ENCODE results near the gene KRTCAP2. TPM values are rescaled to one million over a fixed set of nuclear protein-coding genes. Genes with fewer than 3 reads are reported as not detected.

KRTCAP2 gene
- total RNA-seq, 6 experiments from 2014 or later, result 231 to 351 (median 285) TPM

GRCh38 chr1:155200920-155201319, 27.8 kb upstream of the KRTCAP2 start:
- peaks cover 9% of the 10 kb centered on the region for H3K4me1 Mint-ChIP-seq (ENCODE audit: low read depth)
- peaks cover 23% of the 10 kb centered on the region for H3K36me3 Mint-ChIP-seq (ENCODE audit: low read depth)
- H3K4me3 Mint-ChIP-seq, result no peak overlapping the region
- H3K9me3 Mint-ChIP-seq, result no peaks in the 10 kb centered on the region
- peaks cover 4% of the 10 kb centered on the region; the same call in 1 of the 2 replicates for H3K27me3 Mint-ChIP-seq (ENCODE audit: insufficient read depth)
- no peak for DNase-seq
- H3K27ac Mint-ChIP-seq, result no peak overlapping the region
- no peak for TF ChIP-seq CTCF (IDR thresholded peaks at IDR 0.05)

DNA sequence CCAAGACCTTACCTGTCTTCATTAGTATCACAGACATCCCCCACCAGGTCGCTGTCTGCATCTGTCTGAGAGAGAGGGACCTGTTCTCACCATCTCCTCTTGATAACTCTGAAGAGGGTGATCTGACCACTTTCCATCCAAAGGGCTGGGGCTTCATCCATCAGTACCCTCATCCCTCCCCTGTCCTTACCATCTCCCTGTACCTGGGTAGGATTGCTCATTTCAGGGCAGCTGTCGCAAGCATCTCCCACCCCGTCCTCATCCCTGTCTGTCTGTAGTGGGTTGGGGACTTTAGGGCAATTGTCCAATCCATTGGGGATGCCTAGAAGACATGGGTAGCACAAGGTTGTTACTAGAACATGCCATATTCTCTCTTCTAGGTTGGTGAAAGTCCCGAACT, 26.7 kb upstream of the KRTCAP2 start:
- peaks cover 23% of the 10 kb centered on the region for H3K36me3 Mint-ChIP-seq (ENCODE audit: low read depth)
- TF ChIP-seq CTCF (IDR thresholded peaks at IDR 0.05), result no peak
- DNase-seq, result no peak
- no peak overlapping the region for H3K4me3 Mint-ChIP-seq
- H3K27ac Mint-ChIP-seq, result no peak overlapping the region
- no peaks in the 10 kb centered on the region for H3K9me3 Mint-ChIP-seq
- H3K27me3 Mint-ChIP-seq (ENCODE audit: insufficient read depth), result peaks cover 4% of the 10 kb centered on the region; the same call in 1 of the 2 replicates
- H3K4me1 Mint-ChIP-seq (ENCODE audit: low read depth), result peaks cover 17% of the 10 kb centered on the region

DNA sequence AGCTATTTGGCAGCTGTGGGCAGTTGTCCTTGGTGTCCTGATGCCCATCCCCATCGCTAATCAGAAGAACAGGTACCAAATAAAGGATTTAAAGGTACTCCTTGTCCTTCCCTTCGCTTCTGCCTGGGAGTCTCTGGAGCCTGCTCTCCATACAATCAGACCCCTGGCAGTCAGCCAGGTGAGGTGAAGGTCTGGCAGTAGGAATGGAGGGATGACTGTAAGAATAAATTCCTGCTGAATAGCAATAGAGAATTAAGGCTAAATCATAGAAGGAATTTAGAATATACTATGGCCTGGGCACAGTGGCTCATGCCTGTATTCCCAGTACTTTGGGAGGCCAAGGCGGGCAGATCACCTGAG, 25.4 kb upstream of the KRTCAP2 start:
- peaks cover 28% of the 10 kb centered on the region for H3K4me1 Mint-ChIP-seq (ENCODE audit: low read depth)
- H3K36me3 Mint-ChIP-seq (ENCODE audit: low read depth), result peaks cover 18% of the 10 kb centered on the region
- H3K27me3 Mint-ChIP-seq (ENCODE audit: insufficient read depth), result peaks cover 13% of the 10 kb centered on the region
- no peaks in the 10 kb centered on the region for H3K9me3 Mint-ChIP-seq
- H3K27ac Mint-ChIP-seq, result no peak overlapping the region
- no peak for TF ChIP-seq CTCF (IDR thresholded peaks at IDR 0.05)
- H3K4me3 Mint-ChIP-seq, result no peak overlapping the region
- no peak for DNase-seq

DNA sequence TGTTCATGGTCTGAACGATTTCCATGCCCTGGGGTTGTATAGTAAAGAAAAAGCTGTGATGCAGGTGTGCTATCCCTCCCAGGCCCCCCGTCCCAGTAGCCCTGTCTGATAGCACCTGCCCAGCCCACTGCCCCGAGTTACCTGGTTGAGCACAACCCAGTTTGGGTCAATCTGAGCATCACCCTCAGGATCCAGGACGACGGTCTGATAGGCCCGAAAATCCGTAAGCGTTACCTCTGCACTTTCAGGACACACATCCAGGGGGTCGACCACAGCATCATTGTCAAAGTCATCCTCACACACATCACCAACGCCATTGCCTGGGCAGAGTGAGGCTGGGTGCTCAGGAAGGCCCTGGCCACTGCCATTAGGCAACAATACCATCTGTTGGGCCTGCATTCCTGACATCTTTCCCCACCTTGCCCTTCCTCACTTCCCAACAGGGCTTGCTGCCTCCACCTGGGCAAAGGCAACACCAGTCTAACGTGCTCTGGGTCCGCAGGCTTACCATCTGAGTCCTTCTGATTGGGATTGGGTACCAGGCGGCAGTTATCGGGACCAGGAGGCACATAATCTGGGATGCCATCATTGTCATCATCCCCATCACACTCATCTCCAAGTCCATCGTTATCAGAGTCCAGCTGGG, 24.9 kb upstream of the KRTCAP2 start:
- no peak for DNase-seq
- Mint-ChIP-seq H3K27me3 (ENCODE audit: insufficient read depth) (peaks cover 14% of the 10 kb centered on the region), H3K27ac (no peak overlapping the region; the same call in 1 of the 2 replicates), H3K36me3 (ENCODE audit: low read depth) (peaks cover 18% of the 10 kb centered on the region), H3K9me3 (no peaks in the 10 kb centered on the region), H3K4me3 (no peak overlapping the region), H3K4me1 (ENCODE audit: low read depth) (peaks cover 32% of the 10 kb centered on the region)
- no peak for TF ChIP-seq CTCF (IDR thresholded peaks at IDR 0.05)

DNA sequence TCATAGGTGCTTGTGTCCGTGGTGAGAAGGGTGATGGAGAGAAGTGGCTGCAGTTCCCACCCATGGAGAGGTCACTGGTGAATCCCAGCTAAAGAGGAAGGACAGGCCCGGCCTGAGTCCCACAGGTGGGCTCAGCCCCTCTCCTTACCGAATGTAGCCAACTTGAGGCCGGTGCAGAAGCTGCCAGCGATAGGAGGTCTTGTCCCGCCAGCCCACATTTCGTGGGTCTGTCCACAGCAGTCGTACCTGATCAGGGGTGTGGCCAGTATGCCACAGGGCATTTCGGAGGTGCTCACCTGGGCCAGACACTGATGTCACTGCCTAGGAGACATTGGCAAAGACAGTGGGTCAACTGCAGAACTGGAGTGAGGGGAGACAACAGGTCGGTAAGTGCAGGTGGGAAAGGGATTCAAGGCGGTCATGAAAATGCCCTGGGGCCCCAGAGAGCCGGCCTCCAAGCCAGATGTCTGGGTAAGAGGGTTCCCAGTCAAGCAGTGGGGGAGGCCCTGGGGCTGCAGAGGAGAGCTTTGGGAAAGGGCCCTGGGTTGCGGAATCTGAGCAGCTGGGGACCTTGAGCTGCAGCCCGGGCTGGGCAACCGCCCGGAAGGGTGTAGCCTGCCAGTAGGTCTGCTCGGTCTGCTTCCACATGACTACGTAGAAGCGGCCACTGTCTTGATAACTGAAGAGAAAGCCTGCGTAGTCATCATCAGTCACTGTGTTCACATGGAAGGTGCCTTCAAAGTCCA, 24.0 kb upstream of the KRTCAP2 start:
- peaks cover 18% of the 10 kb centered on the region for H3K36me3 Mint-ChIP-seq (ENCODE audit: low read depth)
- peak overlapping the region; percentile 44; the same call in 1 of the 2 replicates for H3K27ac Mint-ChIP-seq
- H3K27me3 Mint-ChIP-seq (ENCODE audit: insufficient read depth), result peaks cover 16% of the 10 kb centered on the region

More for the DNA sequence above, 24.0 kb upstream of the KRTCAP2 start:
- TF ChIP-seq CTCF (IDR thresholded peaks at IDR 0.05), result no peak
- H3K4me3 Mint-ChIP-seq, result no peak overlapping the region
- H3K9me3 Mint-ChIP-seq, result no peaks in the 10 kb centered on the region
- peaks cover 32% of the 10 kb centered on the region for H3K4me1 Mint-ChIP-seq (ENCODE audit: low read depth)
- no peak for DNase-seq

Measured in HFFc6 (cell line).